Measurements from ENCODE around the gene SLC25A22.

The SLC25A22 gene

GRCh38 chr11:771617-772204 lies 26.4 kb downstream of the SLC25A22 start:
- no peak for DNase-seq (ENCODE audit: low spot score)

- no peak for DNase-seq (ENCODE audit: low spot score)
Measured at GRCh38 chr11:770642-771616, 27.2 kb downstream of the SLC25A22 start.

- no peak for DNase-seq (ENCODE audit: low spot score)
Measured at GRCh38 chr11:769887-770641, 28.0 kb downstream of the SLC25A22 start.

- no peak for DNase-seq (ENCODE audit: low spot score)
Measured at GRCh38 chr11:767238-767637, 30.8 kb downstream of the SLC25A22 start.

GRCh38 chr11:766936-767210 lies 31.2 kb downstream of the SLC25A22 start:
- no peak for DNase-seq (ENCODE audit: low spot score)

- no peak for DNase-seq (ENCODE audit: low spot score)
Measured at GRCh38 chr11:766106-766935, 31.8 kb downstream of the SLC25A22 start.

GRCh38 chr11:765802-766091 lies 32.3 kb downstream of the SLC25A22 start:
- no peak for DNase-seq (ENCODE audit: low spot score)

- DNase-seq (ENCODE audit: low spot score), result no peak
Measured at GRCh38 chr11:765025-765801, 32.9 kb downstream of the SLC25A22 start.

GRCh38 chr11:764322-765024 lies 33.6 kb downstream of the SLC25A22 start:
- no peak for DNase-seq (ENCODE audit: low spot score)

GRCh38 chr11:763549-764321 lies 34.3 kb downstream of the SLC25A22 start:
- DNase-seq (ENCODE audit: low spot score), result no peak

GRCh38 chr11:763073-763463 lies 35.0 kb downstream of the SLC25A22 start:
- DNase-seq (ENCODE audit: low spot score), result no peak

- no peak for DNase-seq (ENCODE audit: low spot score)
Measured at GRCh38 chr11:762421-763072, 35.5 kb downstream of the SLC25A22 start.

GRCh38 chr11:761526-762108 lies 36.5 kb downstream of the SLC25A22 start:
- DNase-seq (ENCODE audit: low spot score), result no peak

- no peak for DNase-seq (ENCODE audit: low spot score)
Measured at GRCh38 chr11:760236-760635, 37.8 kb downstream of the SLC25A22 start.

- DNase-seq (ENCODE audit: low spot score), result no peak
Measured at GRCh38 chr11:749731-750130, 48.4 kb downstream of the SLC25A22 start.

- DNase-seq (ENCODE audit: low spot score), result no peak
Measured at GRCh38 chr11:748007-748359, 50.1 kb downstream of the SLC25A22 start.

- peak; percentile 92 for DNase-seq (ENCODE audit: low spot score)
Measured at GRCh38 chr11:747158-748006, 50.7 kb downstream of the SLC25A22 start, which contains the start of gene TALDO1. TALDO1 (plus strand) TSS chr11:747464; CDS start chr11:747482, 18 bp downstream.
